ENCODE measurements around the gene DUSP11.

DUSP11 gene

DNA sequence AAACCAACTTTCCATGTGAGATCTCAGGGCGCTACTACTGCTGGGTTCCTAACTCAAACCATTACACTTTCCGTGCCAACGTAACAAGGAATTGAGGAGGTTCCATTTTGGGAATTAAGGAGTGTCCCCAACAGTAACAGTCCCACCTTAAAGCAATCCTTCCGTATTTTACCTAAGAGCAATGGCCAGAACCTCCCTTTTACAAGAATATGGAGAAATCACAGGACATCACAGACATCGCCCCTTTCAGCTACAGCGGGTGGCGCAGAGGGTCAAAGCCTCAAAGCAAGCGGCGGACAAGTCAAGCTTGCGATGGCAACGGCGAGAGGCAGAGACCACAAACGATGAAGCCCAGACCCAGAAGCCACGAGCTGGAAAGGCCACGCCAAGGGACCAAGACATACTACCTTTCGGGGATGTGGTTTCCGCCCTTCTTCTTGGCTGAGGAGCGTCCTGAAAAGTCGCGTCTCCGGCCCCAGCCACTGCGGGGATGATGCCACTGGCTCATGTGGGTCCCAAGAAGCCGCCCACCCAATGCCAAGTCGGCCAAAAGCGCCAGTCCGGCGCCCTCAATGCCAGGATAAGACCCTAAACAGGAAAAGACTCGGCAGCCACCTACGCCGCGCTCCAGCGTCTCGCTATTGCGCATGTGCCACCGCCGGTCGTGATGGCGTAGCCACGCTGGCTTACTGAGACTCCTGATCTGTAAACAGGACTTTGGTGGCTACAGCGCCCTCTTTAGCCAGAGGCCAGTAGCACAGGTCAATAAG is at the start of gene DUSP11:
DUSP11 (minus strand) TSS at position 637 of the 770 bp plus-strand sequence; CDS start at position 508, 129 bp downstream.
- no peaks in the 10 kb centered on the region for H3K9me3 ChIP-seq (ENCODE audit: low read length)
- no peaks in the 10 kb centered on the region for H3K27me3 ChIP-seq (ENCODE audit: insufficient read depth, low read length)
- peaks cover 21% of the 10 kb centered on the region for H3K36me3 ChIP-seq (ENCODE audit: insufficient read depth, low read length)
- peak within 1 kb of the TSS; percentile 67 for H2AFZ ChIP-seq (ENCODE audit: low read depth, low read length)
- H3K4me3 ChIP-seq (ENCODE audit: low read length) = peak within 1 kb of the TSS; percentile 80
- peaks cover 4% of the 10 kb centered on the region for H3K4me1 ChIP-seq (ENCODE audit: insufficient read depth, low read length)

GRCh38 chr2:73828818-73829570 is 49.1 kb upstream of the DUSP11 start, which contains the start of gene STAMBP:
STAMBP (plus strand) TSS chr2:73828961; CDS start chr2:73830857, 1,896 bp downstream.
- H3K9me3 ChIP-seq (ENCODE audit: low read length) = no peaks in the 10 kb centered on the region
- H3K36me3 ChIP-seq (ENCODE audit: insufficient read depth, low read length) = peaks cover 21% of the 10 kb centered on the region
- H3K4me1 ChIP-seq (ENCODE audit: insufficient read depth, low read length) = peaks cover 9% of the 10 kb centered on the region
- H3K4me3 ChIP-seq (ENCODE audit: low read length) = peak within 1 kb of the TSS; percentile 71
- H3K27me3 ChIP-seq (ENCODE audit: insufficient read depth, low read length) = no peaks in the 10 kb centered on the region
- H2AFZ ChIP-seq (ENCODE audit: low read depth, low read length) = peak within 1 kb of the TSS; percentile 73

- peak overlapping the region; percentile 71 for H3K4me3 ChIP-seq (ENCODE audit: low read length)
- H2AFZ ChIP-seq (ENCODE audit: low read depth, low read length) = peak overlapping the region; percentile 73
- no peaks in the 10 kb centered on the region for H3K9me3 ChIP-seq (ENCODE audit: low read length)
- no peaks in the 10 kb centered on the region for H3K27me3 ChIP-seq (ENCODE audit: insufficient read depth, low read length)
- peaks cover 16% of the 10 kb centered on the region for H3K36me3 ChIP-seq (ENCODE audit: insufficient read depth, low read length)
- H3K4me1 ChIP-seq (ENCODE audit: insufficient read depth, low read length) = peaks cover 9% of the 10 kb centered on the region
Measured at GRCh38 chr2:73828389-73828817, 48.5 kb upstream of the DUSP11 start.

DNA sequence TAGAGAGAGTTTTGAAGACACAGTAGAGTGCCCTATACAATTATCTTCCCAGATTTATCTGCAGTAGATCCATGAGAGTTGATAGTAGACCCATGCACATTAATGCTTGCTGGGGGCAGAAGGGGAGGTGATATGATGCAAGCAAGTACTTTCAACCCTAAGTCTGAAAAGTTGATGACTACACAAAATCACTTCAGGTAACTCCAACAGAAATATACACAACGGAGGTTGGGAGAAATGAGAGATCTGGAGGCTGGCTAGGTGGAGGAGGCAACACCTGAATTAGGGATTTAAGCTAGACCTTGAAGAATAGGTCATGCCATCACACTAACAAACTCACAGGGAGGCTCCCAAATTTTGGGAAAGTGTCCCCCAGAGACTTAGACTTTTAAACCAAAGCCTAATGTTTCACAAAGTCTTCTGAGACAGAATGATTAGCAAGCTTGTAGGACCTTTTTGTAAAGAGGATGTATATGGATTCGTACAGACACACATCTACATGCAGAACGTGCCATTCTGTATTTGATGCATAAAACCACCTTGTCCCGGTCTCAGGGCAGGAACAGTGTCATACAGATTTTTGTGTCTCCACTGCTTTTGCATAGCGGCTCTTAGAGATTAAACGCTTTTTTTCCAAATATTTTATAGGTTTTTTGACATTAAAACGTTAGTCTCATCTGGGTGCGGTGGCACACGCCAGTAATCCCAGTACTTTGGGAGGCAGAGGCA is 47.9 kb upstream of the DUSP11 start:
- no peaks in the 10 kb centered on the region for H3K9me3 ChIP-seq (ENCODE audit: low read length)
- H2AFZ ChIP-seq (ENCODE audit: low read depth, low read length) = peak overlapping the region; percentile 73
- H3K36me3 ChIP-seq (ENCODE audit: insufficient read depth, low read length) = peaks cover 12% of the 10 kb centered on the region
- H3K27me3 ChIP-seq (ENCODE audit: insufficient read depth, low read length) = no peaks in the 10 kb centered on the region
- peak overlapping the region; percentile 71 for H3K4me3 ChIP-seq (ENCODE audit: low read length)
- H3K4me1 ChIP-seq (ENCODE audit: insufficient read depth, low read length) = peaks cover 9% of the 10 kb centered on the region

DNA sequence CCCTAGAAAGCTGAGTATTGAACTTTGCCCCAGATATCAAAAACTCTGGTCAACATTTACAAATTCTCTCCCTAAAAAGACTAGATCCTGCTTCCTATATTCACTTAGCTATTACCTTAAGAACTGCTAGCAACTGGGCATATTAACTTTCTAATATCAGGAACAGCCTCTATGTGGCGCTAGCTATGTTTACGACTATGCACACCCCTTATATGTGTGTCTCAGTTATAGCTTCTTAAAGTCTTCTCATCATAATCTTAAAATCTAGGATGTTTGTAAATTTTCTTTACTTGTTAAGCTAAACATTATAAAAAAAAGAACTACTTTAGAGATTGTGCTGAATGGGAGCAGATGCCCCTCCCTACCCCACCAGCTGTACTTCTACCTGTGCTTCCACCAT is 47.1 kb upstream of the DUSP11 start:
- no peak overlapping the region for H2AFZ ChIP-seq (ENCODE audit: low read depth, low read length)

DNA sequence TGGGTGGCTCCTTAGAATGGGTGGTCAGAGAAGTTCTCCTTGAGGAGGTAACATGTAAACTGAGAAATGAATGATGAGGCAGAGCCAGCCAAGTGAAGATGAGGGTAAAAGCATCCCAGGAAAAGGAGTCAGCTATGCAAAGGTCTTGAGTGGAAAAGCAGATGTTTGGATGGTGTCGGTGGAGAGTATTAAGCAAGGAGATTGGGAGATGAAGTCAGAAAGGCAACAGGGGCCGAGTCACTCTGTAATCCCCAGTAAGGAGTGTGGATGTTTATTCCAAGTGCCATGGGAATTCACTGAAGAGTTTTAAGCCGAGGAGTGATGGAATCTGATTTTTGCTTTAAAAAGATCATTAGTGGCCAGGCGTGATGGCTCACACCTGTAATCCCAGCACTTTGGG is 45.5 kb upstream of the DUSP11 start:
- no peaks in the 10 kb centered on the region for H3K36me3 ChIP-seq (ENCODE audit: insufficient read depth, low read length)
- peaks cover 9% of the 10 kb centered on the region for H3K4me1 ChIP-seq (ENCODE audit: insufficient read depth, low read length)
- H3K27me3 ChIP-seq (ENCODE audit: insufficient read depth, low read length) = peaks cover 5% of the 10 kb centered on the region
- H3K9me3 ChIP-seq (ENCODE audit: low read length) = no peaks in the 10 kb centered on the region
- H2AFZ ChIP-seq (ENCODE audit: low read depth, low read length) = no peak overlapping the region
- no peak overlapping the region for H3K4me3 ChIP-seq (ENCODE audit: low read length)

More for the DNA sequence above, 47.1 kb upstream of the DUSP11 start:
- Histone ChIP-seq H3K36me3 (ENCODE audit: insufficient read depth, low read length) (peaks cover 8% of the 10 kb centered on the region), H3K9me3 (ENCODE audit: low read length) (no peaks in the 10 kb centered on the region), H3K27me3 (ENCODE audit: insufficient read depth, low read length) (peaks cover 3% of the 10 kb centered on the region), H3K4me3 (ENCODE audit: low read length) (no peak overlapping the region), H3K4me1 (ENCODE audit: insufficient read depth, low read length) (peaks cover 9% of the 10 kb centered on the region)

DNA sequence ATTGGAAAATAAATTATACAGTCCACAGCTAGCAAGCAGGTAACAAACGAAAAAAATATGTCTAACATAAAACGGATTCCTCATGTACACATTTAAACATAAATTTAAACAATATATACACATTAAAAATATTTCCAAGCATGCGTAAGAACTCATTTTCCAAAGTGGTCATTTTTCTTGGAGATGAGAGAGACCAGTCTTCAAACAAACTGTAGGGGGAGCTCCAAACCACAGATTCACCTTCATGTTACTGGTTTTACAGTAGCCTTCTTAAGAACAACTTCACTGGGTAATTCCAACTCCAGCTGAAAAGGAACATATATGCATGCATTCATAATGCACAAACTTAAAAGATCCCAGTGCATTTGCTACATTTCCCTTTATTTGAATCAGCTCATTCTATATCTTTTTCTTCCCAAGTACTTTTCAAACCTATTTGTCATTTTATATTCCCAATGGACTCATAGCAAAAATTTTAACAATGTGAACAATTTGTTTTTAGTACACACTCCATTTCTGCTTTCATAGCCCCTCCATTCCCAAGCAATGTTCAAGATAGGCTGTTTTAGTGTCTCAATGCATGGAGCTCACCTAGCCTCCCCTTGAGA is 44.1 kb upstream of the DUSP11 start:
- Histone ChIP-seq H3K27me3 (ENCODE audit: insufficient read depth, low read length) (peaks cover 5% of the 10 kb centered on the region), H2AFZ (ENCODE audit: low read depth, low read length) (no peak overlapping the region), H3K4me3 (ENCODE audit: low read length) (no peak overlapping the region), H3K4me1 (ENCODE audit: insufficient read depth, low read length) (no peaks in the 10 kb centered on the region), H3K9me3 (ENCODE audit: low read length) (no peaks in the 10 kb centered on the region), H3K36me3 (ENCODE audit: insufficient read depth, low read length) (no peaks in the 10 kb centered on the region)

DNA sequence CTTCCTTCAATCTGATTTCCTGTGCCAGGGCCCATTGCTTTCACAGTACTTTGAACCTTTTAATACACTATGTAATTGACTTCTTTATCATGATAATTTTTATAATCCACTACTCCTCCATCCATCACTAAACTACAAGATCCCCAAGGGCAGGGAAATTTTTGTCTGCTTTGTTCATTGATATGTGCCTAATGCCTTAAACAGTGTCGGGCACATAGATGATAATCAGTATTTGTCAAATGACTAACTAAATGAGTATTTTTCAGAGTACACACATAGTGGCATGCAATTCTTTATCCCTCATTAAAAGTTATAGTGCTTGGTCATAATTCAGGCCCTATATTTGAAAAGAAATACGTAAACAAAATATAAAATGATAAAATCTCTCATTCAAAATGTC is 43.5 kb upstream of the DUSP11 start:
- Histone ChIP-seq H3K36me3 (ENCODE audit: insufficient read depth, low read length) (no peaks in the 10 kb centered on the region), H3K4me3 (ENCODE audit: low read length) (no peak overlapping the region), H2AFZ (ENCODE audit: low read depth, low read length) (no peak overlapping the region), H3K27me3 (ENCODE audit: insufficient read depth, low read length) (peaks cover 5% of the 10 kb centered on the region), H3K9me3 (ENCODE audit: low read length) (no peaks in the 10 kb centered on the region), H3K4me1 (ENCODE audit: insufficient read depth, low read length) (no peaks in the 10 kb centered on the region)

DNA sequence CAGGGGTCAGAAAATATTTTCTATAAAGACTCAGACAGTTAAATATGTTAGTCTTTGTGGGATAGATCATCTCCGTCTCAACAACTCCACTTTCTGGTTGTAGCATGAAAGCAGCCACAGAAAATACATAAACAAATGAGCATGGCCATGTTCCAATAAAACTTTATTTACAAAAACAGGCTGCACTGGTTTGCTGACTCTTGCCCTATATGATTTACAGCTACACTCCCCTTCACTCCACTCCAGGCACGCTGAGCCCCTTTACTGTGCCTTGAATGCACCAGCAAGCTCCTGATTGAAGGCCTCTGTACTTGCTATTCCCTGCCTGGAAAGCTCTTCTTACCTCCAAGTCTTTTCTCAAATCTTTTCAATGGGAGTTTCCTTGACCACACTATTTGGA is 43.1 kb upstream of the DUSP11 start:
- Histone ChIP-seq H3K27me3 (ENCODE audit: insufficient read depth, low read length) (peaks cover 5% of the 10 kb centered on the region), H2AFZ (ENCODE audit: low read depth, low read length) (no peak overlapping the region), H3K36me3 (ENCODE audit: insufficient read depth, low read length) (no peaks in the 10 kb centered on the region), H3K4me1 (ENCODE audit: insufficient read depth, low read length) (no peaks in the 10 kb centered on the region), H3K9me3 (ENCODE audit: low read length) (no peaks in the 10 kb centered on the region), H3K4me3 (ENCODE audit: low read length) (no peak overlapping the region)

- H3K27me3 ChIP-seq (ENCODE audit: insufficient read depth, low read length) = peaks cover 5% of the 10 kb centered on the region
- no peak overlapping the region for H2AFZ ChIP-seq (ENCODE audit: low read depth, low read length)
- H3K9me3 ChIP-seq (ENCODE audit: low read length) = no peaks in the 10 kb centered on the region
- H3K4me3 ChIP-seq (ENCODE audit: low read length) = no peak overlapping the region
- no peaks in the 10 kb centered on the region for H3K36me3 ChIP-seq (ENCODE audit: insufficient read depth, low read length)
- no peaks in the 10 kb centered on the region for H3K4me1 ChIP-seq (ENCODE audit: insufficient read depth, low read length)
Measured at GRCh38 chr2:73822276-73822675, 42.4 kb upstream of the DUSP11 start.

- no peaks in the 10 kb centered on the region for H3K36me3 ChIP-seq (ENCODE audit: insufficient read depth, low read length)
- H3K4me1 ChIP-seq (ENCODE audit: insufficient read depth, low read length) = no peaks in the 10 kb centered on the region
- H3K27me3 ChIP-seq (ENCODE audit: insufficient read depth, low read length) = peaks cover 5% of the 10 kb centered on the region
- no peaks in the 10 kb centered on the region for H3K9me3 ChIP-seq (ENCODE audit: low read length)
- H3K4me3 ChIP-seq (ENCODE audit: low read length) = no peak overlapping the region
- no peak overlapping the region for H2AFZ ChIP-seq (ENCODE audit: low read depth, low read length)
Measured at GRCh38 chr2:73821669-73822068, 41.8 kb upstream of the DUSP11 start.

DNA sequence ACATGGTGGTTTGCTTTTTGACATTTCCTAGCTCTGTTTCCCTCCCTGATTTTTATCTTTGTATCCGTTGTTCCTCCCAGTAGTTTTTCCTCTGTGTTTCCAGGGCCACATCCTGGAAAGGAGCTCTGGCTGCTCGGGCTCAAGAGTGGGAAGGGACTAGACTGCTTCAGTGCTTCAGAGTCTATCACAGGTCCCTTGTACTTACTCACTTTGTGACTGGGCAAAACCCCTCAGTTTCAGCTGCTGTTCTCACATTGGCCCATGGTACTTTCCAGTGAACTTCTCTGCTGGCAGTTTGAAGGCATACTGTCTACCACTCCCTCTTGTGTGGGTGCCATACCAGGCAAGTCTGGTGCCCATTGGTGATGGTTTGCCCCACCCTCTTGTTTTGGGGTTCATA is 41.3 kb upstream of the DUSP11 start:
- Histone ChIP-seq H3K4me3 (ENCODE audit: low read length) (no peak overlapping the region), H3K9me3 (ENCODE audit: low read length) (no peaks in the 10 kb centered on the region), H2AFZ (ENCODE audit: low read depth, low read length) (no peak overlapping the region), H3K36me3 (ENCODE audit: insufficient read depth, low read length) (no peaks in the 10 kb centered on the region), H3K4me1 (ENCODE audit: insufficient read depth, low read length) (no peaks in the 10 kb centered on the region), H3K27me3 (ENCODE audit: insufficient read depth, low read length) (peaks cover 7% of the 10 kb centered on the region)
